ENCODE results near the gene CYP26B1. TPM values are rescaled to one million over a fixed set of nuclear protein-coding genes. Genes with fewer than 3 reads are reported as not detected.

CYP26B1 gene
- total RNA-seq, 3 donors from 2014 or later: 0.82 to 9.5 (median 2.5) TPM

GRCh38 chr2:72136331-72136730 lies 11.3 kb downstream of the CYP26B1 start:
- ATAC-seq (no peak), DNase-seq (no peak)
- H3K36me3 ChIP-seq (ENCODE audit: low read depth): no peaks in the 10 kb centered on the region
- TF ChIP-seq CTCF (IDR thresholded peaks at IDR 0.05): no peak
- H3K4me1 ChIP-seq (ENCODE audit: low read depth): peaks cover 20% of the 10 kb centered on the region
- H3K4me3 ChIP-seq: no peak overlapping the region
- intact Hi-C loops (cut with DNase I, micrococcal nuclease): no loop called here
- no peaks in the 10 kb centered on the region for H3K9me3 ChIP-seq

- peaks cover 20% of the 10 kb centered on the region for H3K4me1 ChIP-seq (ENCODE audit: low read depth)
- no peaks in the 10 kb centered on the region for H3K36me3 ChIP-seq (ENCODE audit: low read depth)
- no peak for ATAC-seq
- intact Hi-C loops (cut with DNase I, micrococcal nuclease): no loop called here
- no peak for TF ChIP-seq CTCF (IDR thresholded peaks at IDR 0.05)
- no peak for DNase-seq
- no peaks in the 10 kb centered on the region for H3K9me3 ChIP-seq
- H3K4me3 ChIP-seq: no peak overlapping the region
These were observed 11.7 kb downstream of the CYP26B1 start for GRCh38 chr2:72135921-72136320.

- no peak for TF ChIP-seq CTCF (IDR thresholded peaks at IDR 0.05)
- DNase-seq: no peak
- H3K9me3 ChIP-seq: no peaks in the 10 kb centered on the region
- intact Hi-C loops (cut with DNase I, micrococcal nuclease): no loop called here
- peaks cover 20% of the 10 kb centered on the region for H3K4me1 ChIP-seq (ENCODE audit: low read depth)
- H3K4me3 ChIP-seq: no peak overlapping the region
- H3K36me3 ChIP-seq (ENCODE audit: low read depth): no peaks in the 10 kb centered on the region
- ATAC-seq: no peak
These were observed 12.5 kb downstream of the CYP26B1 start for GRCh38 chr2:72134997-72135800.

GRCh38 chr2:72134408-72134996 lies 13.2 kb downstream of the CYP26B1 start:
- TF ChIP-seq CTCF (IDR thresholded peaks at IDR 0.05): no peak
- no peak overlapping the region for H3K4me3 ChIP-seq
- ATAC-seq: no peak
- no peaks in the 10 kb centered on the region for H3K9me3 ChIP-seq
- no peaks in the 10 kb centered on the region for H3K36me3 ChIP-seq (ENCODE audit: low read depth)
- intact Hi-C loops (cut with DNase I, micrococcal nuclease): no loop called here
- DNase-seq: no peak
- peaks cover 20% of the 10 kb centered on the region for H3K4me1 ChIP-seq (ENCODE audit: low read depth)

GRCh38 chr2:72133721-72134407 lies 13.8 kb downstream of the CYP26B1 start:
- intact Hi-C loops (cut with DNase I, micrococcal nuclease): no loop called here
- no peak overlapping the region for H3K4me3 ChIP-seq
- no peaks in the 10 kb centered on the region for H3K9me3 ChIP-seq
- no peak for TF ChIP-seq CTCF (IDR thresholded peaks at IDR 0.05)
- H3K36me3 ChIP-seq (ENCODE audit: low read depth): no peaks in the 10 kb centered on the region
- peaks cover 14% of the 10 kb centered on the region for H3K4me1 ChIP-seq (ENCODE audit: low read depth)
- no peak for ATAC-seq
- DNase-seq: no peak
